Right lobe of liver (tissue), 4 donors: ENCODE measurements around the gene MCIDAS.

Experiments used
- POLR2A ChIP-seq: fragments of 450-650 bp; IDR thresholded peaks from one replicate; pipeline ENCODE4 v1.6.1; 2017; ENCODE audit warnings: antibody characterized with exemption, mild to moderate bottlenecking
- TF ChIP-seq, protein P1 (sequence below), 4 donors: fragments of 200-600 bp in 3 of 4; fragments of 450-650 bp in 1 of 4; IDR thresholded peaks; one replicate each; pipeline versions ENCODE4 v1.5.1 to v1.8.0; 2016 to 2022; ENCODE audit warnings: antibody characterized with exemption in 4 of 4, mild to moderate bottlenecking in 2 of 4
- donor health status: DM: no; HTN: no; CAD: no.
- donor health status: DM: no; HTN: no; CAD: no.
- donor health status: DM: no; HTN: yes; CAD: no.

DNA sequence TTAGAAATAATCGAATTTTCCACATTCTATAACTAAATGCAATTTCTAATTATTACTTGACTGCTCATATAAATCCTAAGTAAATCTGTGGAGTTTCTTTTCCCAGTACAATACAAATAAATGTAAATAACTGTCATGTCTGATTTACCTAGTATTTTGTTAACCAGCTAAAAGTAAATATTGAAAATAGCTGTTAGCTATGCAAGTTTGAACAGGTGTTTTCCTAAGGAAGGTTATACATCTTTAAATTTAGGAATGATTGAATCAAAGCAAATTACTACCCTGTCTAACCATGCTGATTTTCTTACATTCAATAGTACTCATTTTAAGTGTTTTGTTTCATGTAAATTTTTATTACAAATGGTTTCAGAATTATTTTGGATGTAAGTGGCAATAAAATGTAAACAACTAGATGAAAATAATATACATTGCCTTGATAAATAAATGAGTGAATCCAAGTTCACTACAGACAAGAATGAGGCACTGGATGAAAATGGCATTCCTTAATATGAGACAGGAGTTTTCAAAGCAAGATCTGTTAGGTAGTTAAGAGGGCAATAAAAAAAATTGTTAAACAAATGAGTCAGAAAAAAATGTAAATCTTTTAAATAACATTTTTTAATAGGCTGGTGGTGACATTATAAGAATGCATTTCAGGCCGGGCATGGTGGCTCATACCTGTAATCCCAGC lies 15.8 kb downstream of the MCIDAS start:
- TF ChIP-seq, protein P1, sequence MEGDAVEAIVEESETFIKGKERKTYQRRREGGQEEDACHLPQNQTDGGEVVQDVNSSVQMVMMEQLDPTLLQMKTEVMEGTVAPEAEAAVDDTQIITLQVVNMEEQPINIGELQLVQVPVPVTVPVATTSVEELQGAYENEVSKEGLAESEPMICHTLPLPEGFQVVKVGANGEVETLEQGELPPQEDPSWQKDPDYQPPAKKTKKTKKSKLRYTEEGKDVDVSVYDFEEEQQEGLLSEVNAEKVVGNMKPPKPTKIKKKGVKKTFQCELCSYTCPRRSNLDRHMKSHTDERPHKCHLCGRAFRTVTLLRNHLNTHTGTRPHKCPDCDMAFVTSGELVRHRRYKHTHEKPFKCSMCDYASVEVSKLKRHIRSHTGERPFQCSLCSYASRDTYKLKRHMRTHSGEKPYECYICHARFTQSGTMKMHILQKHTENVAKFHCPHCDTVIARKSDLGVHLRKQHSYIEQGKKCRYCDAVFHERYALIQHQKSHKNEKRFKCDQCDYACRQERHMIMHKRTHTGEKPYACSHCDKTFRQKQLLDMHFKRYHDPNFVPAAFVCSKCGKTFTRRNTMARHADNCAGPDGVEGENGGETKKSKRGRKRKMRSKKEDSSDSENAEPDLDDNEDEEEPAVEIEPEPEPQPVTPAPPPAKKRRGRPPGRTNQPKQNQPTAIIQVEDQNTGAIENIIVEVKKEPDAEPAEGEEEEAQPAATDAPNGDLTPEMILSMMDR (IDR thresholded peaks at IDR 0.05): no peak
- TF ChIP-seq POLR2A: no peak
